GM18511 (cell line): Measurements from ENCODE around the gene ANKRD63.

Source experiments
- ATAC-seq: cut with Tn5 transposase; IDR thresholded peaks from one replicate; pipeline ENCODE4 v1.9.1; 2021; ENCODE audit warnings: mild to moderate bottlenecking, moderate library complexity; ENCODE audit not compliant: unreplicated experiment

ANKRD63 gene

GRCh38 chr15:40280260-40281056 lies 2.4 kb downstream of the ANKRD63 start:
- ATAC-seq: no peak

GRCh38 chr15:40279437-40280141 lies 3.3 kb downstream of the ANKRD63 start:
- ATAC-seq: no peak

GRCh38 chr15:40278026-40278425 lies 4.8 kb downstream of the ANKRD63 start:
- ATAC-seq: no peak

GRCh38 chr15:40277471-40277870 lies 5.4 kb downstream of the ANKRD63 start:
- ATAC-seq: no peak

GRCh38 chr15:40276927-40277326 lies 5.9 kb downstream of the ANKRD63 start:
- ATAC-seq: no peak

- no peak for ATAC-seq
Observed at GRCh38 chr15:40275954-40276353, 6.9 kb downstream of the ANKRD63 start.

GRCh38 chr15:40275523-40275922 lies 7.3 kb downstream of the ANKRD63 start:
- ATAC-seq: no peak

- ATAC-seq: no peak
Observed at GRCh38 chr15:40274350-40275274, 8.3 kb downstream of the ANKRD63 start.

GRCh38 chr15:40273428-40273827 lies 9.4 kb downstream of the ANKRD63 start:
- no peak for ATAC-seq

- no peak for ATAC-seq
Observed at GRCh38 chr15:40272485-40273056, 10.3 kb downstream of the ANKRD63 start.

- ATAC-seq: no peak
Observed at GRCh38 chr15:40271685-40272484, 11.0 kb downstream of the ANKRD63 start.

- no peak for ATAC-seq
Observed at GRCh38 chr15:40270246-40270995, 12.4 kb downstream of the ANKRD63 start.

GRCh38 chr15:40269604-40270003 lies 13.3 kb downstream of the ANKRD63 start:
- ATAC-seq: no peak

- no peak for ATAC-seq
Observed at GRCh38 chr15:40267670-40268069, 15.2 kb downstream of the ANKRD63 start.

- ATAC-seq: no peak
Observed at GRCh38 chr15:40266828-40267304, 16.0 kb downstream of the ANKRD63 start.

- ATAC-seq: no peak
Observed at GRCh38 chr15:40265875-40266274, 17.0 kb downstream of the ANKRD63 start.

GRCh38 chr15:40265355-40265754 lies 17.5 kb downstream of the ANKRD63 start:
- ATAC-seq: no peak

GRCh38 chr15:40264321-40265153 lies 18.3 kb downstream of the ANKRD63 start:
- no peak for ATAC-seq
